Esophagus squamous epithelium (tissue), 4 donors: ENCODE measurements around the gene SIKE1.

Source experiments
- CTCF ChIP-seq, 6 experiments: fragments of 450-650 bp in 4 of 6; fragments of 200-600 bp in 2 of 6; sonication (generic) in 2 of 6; IDR thresholded peaks; one replicate each; pipeline ENCODE4 v1.5.1; 2016 to 2019; ENCODE audit warnings: antibody characterized with exemption in 6 of 6, mild to moderate bottlenecking in 4 of 6, moderate library complexity in 4 of 6
- POLR2A ChIP-seq, 4 donors: fragments of 450-650 bp; IDR thresholded peaks; one replicate each; pipeline ENCODE4 v1.6.1; 2017; ENCODE audit warnings: antibody characterized with exemption in 4 of 4, mild to moderate bottlenecking in 4 of 4, moderate library complexity in 3 of 4

GRCh38 chr1:114755006-114755931, 25.2 kb downstream of the SIKE1 start:
- TF ChIP-seq POLR2A (IDR thresholded peaks at IDR 0.05), result no peak
- TF ChIP-seq CTCF (IDR thresholded peaks at IDR 0.05), result no peak
